ENCODE data around the gene CHADL. TPM values are rescaled to one million over a fixed set of nuclear protein-coding genes. Genes with fewer than 3 reads are reported as not detected.
"Not testable (repeated sequence)": the region's sequence is repeated elsewhere in the genome, so short reads cannot be mapped to it uniquely, and the experiment has no call there.

Gene CHADL
- total and polyA plus RNA-seq, 4 donors = 1.00 to 4.2 (median 3.9) TPM

DNA sequence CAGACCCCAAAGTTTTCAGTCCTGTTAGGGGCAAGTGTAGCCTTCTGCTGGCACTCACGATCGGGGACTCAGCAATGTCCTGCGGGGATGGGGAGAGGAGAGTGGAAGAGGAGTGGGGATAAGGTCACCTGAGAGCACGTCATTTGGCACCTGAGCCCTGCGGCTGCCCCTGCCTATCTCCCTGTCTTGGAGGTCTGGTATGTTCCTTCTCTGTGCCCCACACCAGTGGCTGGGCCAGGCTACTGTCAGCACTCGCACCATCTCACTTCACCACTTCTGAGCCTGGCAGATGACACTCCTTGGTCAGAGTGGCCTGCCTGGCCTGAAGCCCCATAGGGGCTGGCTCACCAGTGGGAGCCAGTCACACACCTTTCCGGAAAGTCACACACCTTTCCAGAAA is 20.1 kb upstream of the CHADL start:
- no peaks in the 10 kb centered on the region for H3K27me3 ChIP-seq (ENCODE audit: control insufficient read depth in 3 of 3, insufficient read depth in 3 of 3, low read length in 2 of 3)
- ATAC-seq (ENCODE audit: insufficient read depth, low FRiP score) (no peak), DNase-seq (no peak)
- no peaks in the 10 kb centered on the region for H3K4me1 ChIP-seq (ENCODE audit: control insufficient read depth in 5 of 5, insufficient read depth in 5 of 5, low read length in 5 of 5)
- peaks cover 10 to 80% (median 41%) of the 10 kb centered on the region in 4 donors for H3K36me3 ChIP-seq (ENCODE audit: control insufficient read depth in 4 of 4, insufficient read depth in 4 of 4, low read length in 4 of 4)
- H3K4me3 ChIP-seq = no peak overlapping the region
- TF ChIP-seq, protein P1, sequence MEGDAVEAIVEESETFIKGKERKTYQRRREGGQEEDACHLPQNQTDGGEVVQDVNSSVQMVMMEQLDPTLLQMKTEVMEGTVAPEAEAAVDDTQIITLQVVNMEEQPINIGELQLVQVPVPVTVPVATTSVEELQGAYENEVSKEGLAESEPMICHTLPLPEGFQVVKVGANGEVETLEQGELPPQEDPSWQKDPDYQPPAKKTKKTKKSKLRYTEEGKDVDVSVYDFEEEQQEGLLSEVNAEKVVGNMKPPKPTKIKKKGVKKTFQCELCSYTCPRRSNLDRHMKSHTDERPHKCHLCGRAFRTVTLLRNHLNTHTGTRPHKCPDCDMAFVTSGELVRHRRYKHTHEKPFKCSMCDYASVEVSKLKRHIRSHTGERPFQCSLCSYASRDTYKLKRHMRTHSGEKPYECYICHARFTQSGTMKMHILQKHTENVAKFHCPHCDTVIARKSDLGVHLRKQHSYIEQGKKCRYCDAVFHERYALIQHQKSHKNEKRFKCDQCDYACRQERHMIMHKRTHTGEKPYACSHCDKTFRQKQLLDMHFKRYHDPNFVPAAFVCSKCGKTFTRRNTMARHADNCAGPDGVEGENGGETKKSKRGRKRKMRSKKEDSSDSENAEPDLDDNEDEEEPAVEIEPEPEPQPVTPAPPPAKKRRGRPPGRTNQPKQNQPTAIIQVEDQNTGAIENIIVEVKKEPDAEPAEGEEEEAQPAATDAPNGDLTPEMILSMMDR (IDR thresholded peaks at IDR 0.05; ENCODE audit: control extremely low read depth, extremely low read depth) = no peak
- H3K9me3 ChIP-seq (ENCODE audit: control insufficient read depth in 4 of 4, insufficient read depth in 3 of 4, low read length in 3 of 4) = no peaks in the 10 kb centered on the region
- no peak overlapping the region for H3K9ac ChIP-seq (ENCODE audit: insufficient read depth in 1 of 2, low read length in 2 of 2)
- 97 to 98% methylated on average over 7 of the region's 7 CpGs for WGBS, 2 donors
- H3K27ac ChIP-seq (ENCODE audit: low read depth in 1 of 2, low read length in 1 of 2) = peak overlapping the region in 1 of 2 donors; percentile 82

DNA sequence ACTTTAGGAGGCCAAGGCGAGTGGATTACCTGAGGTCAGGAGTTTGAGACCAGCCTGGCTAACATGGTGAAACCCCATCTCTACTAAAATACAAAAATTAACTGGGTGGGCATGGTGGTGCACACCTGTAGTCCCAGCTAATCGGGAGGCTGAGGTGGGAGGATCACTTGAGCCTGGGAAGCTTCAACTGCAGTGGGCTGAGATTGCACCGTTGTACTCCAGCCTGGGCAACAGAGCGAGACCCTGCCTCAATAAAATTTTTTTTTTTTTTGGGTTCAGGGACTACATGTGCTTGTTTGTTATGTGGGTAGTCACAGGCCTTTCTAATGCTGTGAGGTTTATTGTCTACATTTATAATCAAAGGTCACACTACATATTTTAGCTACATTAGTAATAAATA is 19.0 kb upstream of the CHADL start:
- H3K36me3 ChIP-seq (ENCODE audit: control insufficient read depth in 4 of 4, insufficient read depth in 4 of 4, low read length in 4 of 4) = peaks cover 10 to 79% (median 37%) of the 10 kb centered on the region in 4 donors
- ATAC-seq (ENCODE audit: insufficient read depth, low FRiP score); H3K4me3 ChIP-seq; H3K4me1 ChIP-seq (ENCODE audit: control insufficient read depth in 5 of 5, insufficient read depth in 5 of 5, low read length in 5 of 5); H3K9me3 ChIP-seq (ENCODE audit: control insufficient read depth in 4 of 4, insufficient read depth in 3 of 4, low read length in 3 of 4); H3K27me3 ChIP-seq (ENCODE audit: control insufficient read depth in 3 of 3, insufficient read depth in 3 of 3, low read length in 2 of 3); DNase-seq; H3K27ac ChIP-seq (ENCODE audit: low read depth in 1 of 2, low read length in 1 of 2); H3K9ac ChIP-seq (ENCODE audit: insufficient read depth in 1 of 2, low read length in 2 of 2): not testable (repeated sequence)
- WGBS, 2 donors = 98% methylated on average over 4 of the region's 4 CpGs

- no peak for ATAC-seq (ENCODE audit: insufficient read depth, low FRiP score)
- WGBS, 2 donors = 94 to 96% methylated on average over 11 of the region's 11 CpGs
- H3K9ac ChIP-seq (ENCODE audit: insufficient read depth in 1 of 2, low read length in 2 of 2) = no peak overlapping the region
- TF ChIP-seq, protein P1 (IDR thresholded peaks at IDR 0.05; ENCODE audit: control extremely low read depth, extremely low read depth) = no peak
- H3K27me3 ChIP-seq (ENCODE audit: control insufficient read depth in 3 of 3, insufficient read depth in 3 of 3, low read length in 2 of 3) = no peaks in the 10 kb centered on the region
- peaks cover 18 to 74% (median 33%) of the 10 kb centered on the region in 4 donors for H3K36me3 ChIP-seq (ENCODE audit: control insufficient read depth in 4 of 4, insufficient read depth in 4 of 4, low read length in 4 of 4)
- H3K9me3 ChIP-seq (ENCODE audit: control insufficient read depth in 4 of 4, insufficient read depth in 3 of 4, low read length in 3 of 4) = no peaks in the 10 kb centered on the region
- H3K4me1 ChIP-seq (ENCODE audit: control insufficient read depth in 5 of 5, insufficient read depth in 5 of 5, low read length in 5 of 5) = no peaks in the 10 kb centered on the region
- no peak overlapping the region for H3K27ac ChIP-seq (ENCODE audit: low read depth in 1 of 2, low read length in 1 of 2)
- DNase-seq = no peak
- H3K4me3 ChIP-seq = no peak overlapping the region
These were observed 17.0 kb upstream of the CHADL start for GRCh38 chr22:41257696-41258095.

DNA sequence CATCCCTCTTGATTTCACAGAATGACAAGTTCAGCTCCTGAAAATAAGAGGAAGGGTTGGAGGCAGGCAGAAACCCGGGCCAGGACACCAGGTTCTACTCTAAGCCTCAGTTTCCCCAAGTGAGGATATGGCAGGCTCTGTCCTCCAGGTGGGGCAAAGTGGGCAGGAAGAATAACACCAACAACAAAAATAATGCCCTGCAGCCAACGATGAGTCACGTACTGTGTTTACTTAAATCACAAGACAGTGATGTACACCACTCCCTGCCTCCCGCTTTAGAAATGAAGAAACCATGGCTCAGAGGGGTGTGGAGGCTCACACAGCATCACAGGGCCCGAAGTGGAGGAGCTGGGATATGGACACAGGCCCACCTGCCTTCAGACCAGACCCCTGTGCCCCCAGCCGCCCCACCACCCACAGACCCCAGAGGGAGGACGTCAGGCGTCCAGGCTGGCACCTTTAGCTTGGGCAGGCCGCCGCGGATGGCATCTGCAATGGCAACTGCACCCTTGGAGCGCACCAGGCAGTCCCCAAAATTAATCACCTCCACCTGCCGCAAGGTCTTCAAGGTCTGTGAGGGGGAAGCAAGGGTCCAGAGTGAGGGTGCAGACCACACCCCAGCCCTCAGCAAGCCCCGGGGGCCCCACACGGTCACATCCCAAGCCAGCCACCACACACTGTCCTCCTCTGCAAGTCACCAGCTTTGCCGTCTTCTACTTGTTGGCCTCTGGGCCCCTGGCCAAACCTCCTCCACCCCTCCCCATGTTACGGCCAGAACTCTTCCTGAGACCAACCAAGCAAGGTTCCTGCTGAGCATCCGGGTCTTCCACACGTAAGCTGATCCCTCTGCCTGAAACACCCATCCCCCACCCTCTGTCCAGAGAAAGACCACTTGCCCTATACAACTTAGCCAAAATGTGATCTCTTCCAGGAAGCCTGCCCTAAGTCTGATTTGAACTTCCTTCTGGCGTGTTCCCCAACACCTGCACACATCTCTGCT is 15.8 kb upstream of the CHADL start:
- H3K9ac ChIP-seq (ENCODE audit: insufficient read depth in 1 of 2, low read length in 2 of 2) = no peak overlapping the region
- H3K4me1 ChIP-seq (ENCODE audit: control insufficient read depth in 5 of 5, insufficient read depth in 5 of 5, low read length in 5 of 5) = no peaks in the 10 kb centered on the region
- no peak overlapping the region for H3K4me3 ChIP-seq
- DNase-seq (peak in 1 of 3 donors; percentile 13), ATAC-seq (ENCODE audit: insufficient read depth, low FRiP score) (no peak)
- H3K36me3 ChIP-seq (ENCODE audit: control insufficient read depth in 4 of 4, insufficient read depth in 4 of 4, low read length in 4 of 4) = peaks cover 18 to 68% (median 31%) of the 10 kb centered on the region in 4 donors
- TF ChIP-seq, protein P1 (IDR thresholded peaks at IDR 0.05; ENCODE audit: control extremely low read depth, extremely low read depth) = no peak
- no peaks in the 10 kb centered on the region for H3K9me3 ChIP-seq (ENCODE audit: control insufficient read depth in 4 of 4, insufficient read depth in 3 of 4, low read length in 3 of 4)
- H3K27ac ChIP-seq (ENCODE audit: low read depth in 1 of 2, low read length in 1 of 2) = no peak overlapping the region
- 82 to 87% methylated on average over 20 of the region's 20 CpGs for WGBS, 2 donors
- H3K27me3 ChIP-seq (ENCODE audit: control insufficient read depth in 3 of 3, insufficient read depth in 3 of 3, low read length in 2 of 3) = no peaks in the 10 kb centered on the region
